HG02981 (cell line): ENCODE data around the gene HOXA9.

Experiments used
- ATAC-seq: cut with Tn5 transposase; IDR thresholded peaks from one replicate; pipeline ENCODE4 v1.9.1; 2021; ENCODE audit warnings: mild to moderate bottlenecking, moderate library complexity; ENCODE audit not compliant: unreplicated experiment

HOXA9 gene

GRCh38 chr7:27116031-27116961, 49.0 kb downstream of the HOXA9 start:
- no peak for ATAC-seq

DNA sequence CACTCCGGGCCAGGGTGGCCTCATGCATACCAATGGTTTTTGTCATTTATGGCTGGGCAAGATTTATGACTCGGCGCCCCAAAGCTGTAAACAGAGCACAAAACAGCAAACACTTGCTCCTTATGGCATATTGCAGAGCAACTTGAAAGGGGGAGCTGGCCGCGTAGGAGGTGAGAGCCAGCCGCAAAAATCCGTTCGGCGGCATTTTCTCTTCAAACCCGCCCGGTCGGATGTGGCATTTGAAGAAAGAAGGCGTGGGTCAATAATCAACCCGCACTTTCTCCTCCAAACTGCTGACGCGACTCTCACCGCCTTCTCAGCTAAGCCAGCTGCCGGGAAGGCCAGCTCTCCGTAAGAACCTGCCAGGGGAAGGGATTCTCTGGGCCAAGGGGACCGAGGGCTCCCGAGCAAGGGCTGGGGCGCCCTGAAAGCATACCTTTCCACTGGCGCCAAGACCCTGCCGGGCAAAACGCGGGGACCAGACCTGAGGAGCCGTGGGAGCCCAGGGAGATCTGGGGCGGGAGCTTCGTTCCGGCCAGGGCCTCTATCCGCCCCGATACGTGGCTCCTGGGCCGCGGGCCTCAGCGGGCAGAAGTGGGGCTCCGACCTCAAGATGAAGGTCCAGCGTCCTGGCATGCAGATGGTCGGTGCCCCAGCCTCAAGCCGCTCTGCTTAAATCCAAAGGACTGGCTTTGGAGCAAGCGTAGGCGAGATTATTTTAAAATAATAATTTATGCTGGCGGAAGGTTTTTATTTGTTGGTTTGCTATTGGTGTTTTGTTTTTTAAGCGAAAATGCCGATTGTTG, 49.9 kb downstream of the HOXA9 start:
- no peak for ATAC-seq

DNA sequence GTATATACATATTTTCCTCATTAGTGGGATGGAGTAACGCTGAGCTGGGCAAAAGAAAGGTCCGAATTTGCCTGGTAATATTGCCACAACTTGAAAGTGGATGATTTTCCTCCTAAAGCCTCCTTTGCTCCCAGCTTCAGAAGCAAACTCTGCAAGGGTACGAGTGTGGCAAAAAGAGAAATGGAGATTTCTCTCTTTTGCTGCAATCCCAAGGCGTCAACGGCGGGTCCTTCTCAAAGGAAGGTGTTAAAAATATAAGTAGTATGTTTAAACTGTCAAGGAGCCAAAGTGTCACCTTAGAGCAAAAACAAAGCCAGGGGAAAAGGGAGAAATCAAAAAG, 50.5 kb downstream of the HOXA9 start:
- no peak for ATAC-seq

- no peak for ATAC-seq
Observed at GRCh38 chr7:27113991-27114769, 51.2 kb downstream of the HOXA9 start.

- ATAC-seq, result no peak
Observed at GRCh38 chr7:27112955-27113949, 52.1 kb downstream of the HOXA9 start.
